ENCODE measurements around the gene ARL5B.

GRCh38 chr10:18616337-18616736 is 42.9 kb upstream of the ARL5B start:
- TF ChIP-seq CTCF (conservative IDR thresholded peaks at IDR 0.05; ENCODE audit: low read depth, low read length) = no peak
- no peak for TF ChIP-seq RAD21 (IDR thresholded peaks at IDR 0.05; ENCODE audit: low read length)
- TF ChIP-seq POLR2A (IDR thresholded peaks at IDR 0.05; ENCODE audit: low read depth, low read length) = no peak
- no peak for TF ChIP-seq MAZ (IDR thresholded peaks at IDR 0.05; ENCODE audit: borderline replicate concordance, low read depth, low read length)
- no peak for TF ChIP-seq RFX5 (IDR thresholded peaks at IDR 0.05; ENCODE audit: low read depth, low read length)
- no peak for TF ChIP-seq MXI1 (IDR thresholded peaks at IDR 0.05; ENCODE audit: borderline replicate concordance, low read depth, low read length)
- no peak for TF ChIP-seq ELK1 (IDR thresholded peaks at IDR 0.05; ENCODE audit: borderline replicate concordance, low read depth, low read length)
- no peak for TF ChIP-seq CHD1 (IDR thresholded peaks at IDR 0.05; ENCODE audit: low read depth, low read length)
- TF ChIP-seq FOS (IDR thresholded peaks at IDR 0.05; ENCODE audit: low read depth, low read length) = no peak
- no peak for TF ChIP-seq MAFK (IDR thresholded peaks at IDR 0.05; ENCODE audit: low read depth, low read length)
- TF ChIP-seq RCOR1 (IDR thresholded peaks at IDR 0.05; ENCODE audit: insufficient replicate concordance, low read length) = no peak
- TF ChIP-seq CEBPB (IDR thresholded peaks at IDR 0.05; ENCODE audit: low read depth, low read length) = no peak
- TF ChIP-seq NFE2L2 (IDR thresholded peaks at IDR 0.05; ENCODE audit: low read depth, low read length) = no peak
- TF ChIP-seq USF2 (IDR thresholded peaks at IDR 0.05; ENCODE audit: low read depth, low read length) = no peak

All from IMR-90 (cell line).